ENCODE data around the gene SBK1. TPM values are rescaled to one million over a fixed set of nuclear protein-coding genes. Genes with fewer than 3 reads are reported as not detected.

SBK1 gene
- total RNA-seq, 1 experiment from 2014 or later: 4.4 TPM

GRCh38 chr16:28300327-28300726, 8.0 kb downstream of the SBK1 start:
- BruUV-seq (replicated peaks): no TSS peak
- TF ChIP-seq CTCF (IDR thresholded peaks at IDR 0.05; ENCODE audit: unreplicated experiment): no peak
- Mint-ChIP-seq H3K36me3 (ENCODE audit: insufficient read depth, unreplicated experiment) (no peaks in the 10 kb centered on the region), H3K4me3 (ENCODE audit: low read depth, unreplicated experiment) (no peak overlapping the region), H3K27me3 (ENCODE audit: unreplicated experiment) (peaks cover 45% of the 10 kb centered on the region), H3K4me1 (ENCODE audit: low read depth, unreplicated experiment) (no peaks in the 10 kb centered on the region), H3K27ac (ENCODE audit: unreplicated experiment) (no peak overlapping the region), H3K9me3 (ENCODE audit: low read depth, unreplicated experiment) (no peaks in the 10 kb centered on the region)
- CTCF ChIA-PET: interaction anchor here (1.1 kb wide), 1 partner anchor 9 kb away, joined by 3 read pairs; no protein-coding TSS in a partner anchor
- DNase-seq: no peak
- intact Hi-C loops (cut with micrococcal nuclease; ENCODE audit: unreplicated experiment): no loop called here

DNA sequence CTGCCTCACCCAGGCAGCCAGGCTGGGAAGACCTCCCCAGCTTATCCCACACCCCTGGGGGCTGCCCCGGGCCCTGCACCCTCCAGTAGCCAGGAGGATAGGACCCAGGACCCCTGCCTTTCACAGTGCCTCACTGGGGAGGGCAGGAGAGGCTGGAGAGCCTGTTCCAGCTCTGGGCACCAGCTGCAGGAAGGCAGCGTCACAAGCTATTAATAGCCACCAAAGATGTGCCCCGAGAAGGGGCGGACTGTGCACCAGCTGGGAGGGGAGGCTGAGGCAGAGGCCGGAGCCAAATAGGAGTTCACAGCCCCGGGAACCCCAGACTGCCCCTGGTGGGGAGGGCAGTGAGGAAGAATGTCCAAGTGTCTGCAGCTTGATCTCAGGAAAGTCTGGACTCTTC, 8.8 kb downstream of the SBK1 start:
- no peaks in the 10 kb centered on the region for H3K36me3 Mint-ChIP-seq (ENCODE audit: insufficient read depth, unreplicated experiment)
- H3K9me3 Mint-ChIP-seq (ENCODE audit: low read depth, unreplicated experiment): no peaks in the 10 kb centered on the region
- no peaks in the 10 kb centered on the region for H3K4me1 Mint-ChIP-seq (ENCODE audit: low read depth, unreplicated experiment)
- CTCF ChIA-PET: no interaction called here
- no peak for DNase-seq
- intact Hi-C loops (cut with micrococcal nuclease; ENCODE audit: unreplicated experiment): no loop called here
- TF ChIP-seq CTCF (IDR thresholded peaks at IDR 0.05; ENCODE audit: unreplicated experiment): no peak
- no peak overlapping the region for H3K27ac Mint-ChIP-seq (ENCODE audit: unreplicated experiment)
- no peak overlapping the region for H3K4me3 Mint-ChIP-seq (ENCODE audit: low read depth, unreplicated experiment)
- BruUV-seq (replicated peaks): no TSS peak
- H3K27me3 Mint-ChIP-seq (ENCODE audit: unreplicated experiment): peaks cover 41% of the 10 kb centered on the region

DNA sequence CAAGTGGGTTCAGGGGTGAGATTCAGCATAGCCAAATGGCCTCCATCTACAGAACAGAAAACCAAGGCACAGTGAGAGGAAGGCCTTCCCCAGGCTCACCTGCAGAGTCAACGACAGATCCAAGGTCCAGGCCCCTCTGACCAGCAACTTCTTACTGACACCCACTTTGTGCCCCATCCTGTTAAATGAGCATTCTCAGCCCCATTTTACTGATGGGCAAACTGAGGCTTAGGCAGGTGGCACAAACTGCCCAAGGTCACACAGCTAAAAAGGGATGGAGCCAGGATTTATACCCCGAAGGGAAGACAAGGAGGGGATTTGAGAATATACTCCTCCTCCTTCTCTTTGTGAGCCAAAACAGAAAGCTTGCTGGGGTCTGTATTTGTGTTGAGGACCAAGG, 9.3 kb downstream of the SBK1 start:
- Mint-ChIP-seq H3K4me3 (ENCODE audit: low read depth, unreplicated experiment) (no peak overlapping the region), H3K4me1 (ENCODE audit: low read depth, unreplicated experiment) (no peaks in the 10 kb centered on the region), H3K9me3 (ENCODE audit: low read depth, unreplicated experiment) (no peaks in the 10 kb centered on the region), H3K27ac (ENCODE audit: unreplicated experiment) (no peak overlapping the region), H3K36me3 (ENCODE audit: insufficient read depth, unreplicated experiment) (no peaks in the 10 kb centered on the region), H3K27me3 (ENCODE audit: unreplicated experiment) (peaks cover 41% of the 10 kb centered on the region)
- CTCF ChIA-PET: no interaction called here
- DNase-seq: no peak
- no peak for TF ChIP-seq CTCF (IDR thresholded peaks at IDR 0.05; ENCODE audit: unreplicated experiment)
- BruUV-seq (replicated peaks): no TSS peak
- intact Hi-C loops (cut with micrococcal nuclease; ENCODE audit: unreplicated experiment): no loop called here

DNA sequence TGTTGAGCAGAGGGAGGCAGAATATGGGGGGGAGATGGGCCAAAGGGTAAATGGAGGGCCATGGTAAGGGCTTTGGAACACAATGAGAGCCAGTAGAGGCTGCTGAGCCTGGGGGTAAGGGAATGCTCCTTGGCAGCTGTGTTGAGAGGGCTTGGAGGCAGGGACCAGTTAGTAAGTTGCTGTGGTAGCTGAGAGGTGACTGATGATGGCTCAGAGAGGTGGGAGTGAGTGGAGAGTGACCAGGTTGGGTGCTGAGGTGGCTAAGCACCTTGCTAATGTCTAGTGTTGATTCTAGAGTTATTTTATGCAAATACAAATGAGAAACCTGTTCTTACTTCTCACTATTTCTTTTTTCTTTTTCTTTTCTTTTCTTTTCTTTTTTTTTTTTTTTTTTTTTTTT, 10.8 kb downstream of the SBK1 start:
- H3K27me3 Mint-ChIP-seq (ENCODE audit: unreplicated experiment): peaks cover 41% of the 10 kb centered on the region
- BruUV-seq (replicated peaks): no TSS peak
- CTCF ChIA-PET: no interaction called here

More for the DNA sequence above, 10.8 kb downstream of the SBK1 start:
- Mint-ChIP-seq H3K4me1 (ENCODE audit: low read depth, unreplicated experiment) (no peaks in the 10 kb centered on the region), H3K9me3 (ENCODE audit: low read depth, unreplicated experiment) (no peaks in the 10 kb centered on the region), H3K36me3 (ENCODE audit: insufficient read depth, unreplicated experiment) (no peaks in the 10 kb centered on the region), H3K4me3 (ENCODE audit: low read depth, unreplicated experiment) (no peak overlapping the region), H3K27ac (ENCODE audit: unreplicated experiment) (no peak overlapping the region)
- intact Hi-C loops (cut with micrococcal nuclease; ENCODE audit: unreplicated experiment): no loop called here
- no peak for TF ChIP-seq CTCF (IDR thresholded peaks at IDR 0.05; ENCODE audit: unreplicated experiment)
- no peak for DNase-seq
